GM12878 (cell line): ENCODE data around the gene ARID1A. TPM values are rescaled to one million over a fixed set of nuclear protein-coding genes. Genes with fewer than 3 reads are reported as not detected.
A peak's percentile ranks its signal among the peaks of the same experiment; 100 is the strongest.

Experiments used
- ATAC-seq: fragments of 200-7000 bp; cut with Tn5 transposase; 3 replicates; pipeline ENCODE4 v1.9.1; 2020; ENCODE audit warnings: mild to moderate bottlenecking, moderate library complexity
- BruUV-seq: library from RNA; stranded (reverse); fragments of 400-500 nt; replicated peaks from 2 replicates; lab custom pipeline; 2021; lab: Mats Ljungman, UMichigan
- CTCF ChIA-PET: fragments of 300-600 bp; sonication (Branson Sonifier 250); formaldehyde crosslinking; extraction: SDS; loops from one replicate; lab custom pipeline; 2021; ENCODE audit warnings: inconsistent platforms; lab: Yijun Ruan, JAX
- POLR2A ChIA-PET: fragments of 350-600 bp; formaldehyde crosslinking; extraction: SDS; loops from one replicate; lab custom pipeline; 2021; ENCODE audit warnings: inconsistent platforms; lab: Charles Lee
- RAD21 ChIA-PET: fragments of 300-600 bp; sonication (Branson Sonifier 250); formaldehyde crosslinking; loops from one replicate; lab custom pipeline; 2023; ENCODE audit warnings: antibody characterized with exemption; ENCODE audit not compliant: unreplicated experiment; lab: Charles Lee
- SMC1A ChIA-PET: fragments of 300-600 bp; sonication (Branson Sonifier 250); formaldehyde crosslinking; loops from one replicate; lab custom pipeline; 2023; ENCODE audit not compliant: unreplicated experiment, uncharacterized antibody; lab: Charles Lee
- DNase-seq: peaks from one replicate; pipeline ENCODE4 v3.0.0-alpha.2; 2011; ENCODE audit warnings: low read depth, low spot score
- FAIRE-seq: peaks from 3 replicates; lab custom pipeline; 2011; peaks lifted over from hg19 to GRCh38; lab: Jason Lieb, UNC
- H2AFZ ChIP-seq: 2 replicates; pipeline ENCODE4 v1.6.0; 2011; ENCODE audit warnings: low read depth, low read length, control low read depth; ENCODE audit not compliant: control insufficient read depth
- H3K27ac ChIP-seq: 2 replicates; pipeline ENCODE4 v1.5.1; 2011; ENCODE audit warnings: control low read depth; ENCODE audit not compliant: control insufficient read depth, insufficient read depth
- H3K27me3 ChIP-seq, 2 experiments: replicated peaks in 1 of 2; 2 replicates each; pipeline versions ENCODE4 v1.6.0 to v1.6.1; 2011; ENCODE audit warnings: low read length in 1 of 2; ENCODE audit not compliant: control insufficient read depth in 2 of 2, insufficient read depth in 2 of 2
- H3K36me3 ChIP-seq, 2 experiments: 2 replicates each; pipeline ENCODE4 v1.5.1; 2011; ENCODE audit warnings: low read length in 1 of 2; ENCODE audit not compliant: control insufficient read depth in 2 of 2, insufficient read depth in 2 of 2
- H3K4me1 ChIP-seq: 2 replicates; pipeline ENCODE4 v1.6.1; 2011; ENCODE audit warnings: mild to moderate bottlenecking, low read length, moderate library complexity, mixed read lengths; ENCODE audit not compliant: control insufficient read depth, insufficient read depth
- H3K4me2 ChIP-seq: 2 replicates; pipeline ENCODE4 v1.6.0; 2011; ENCODE audit warnings: control low read depth; ENCODE audit not compliant: control insufficient read depth, insufficient read depth
- H3K4me3 ChIP-seq: fragments of 200-600 bp; sonication (generic); 2 replicates; pipeline ENCODE4 v1.5.1; 2016
- H3K79me2 ChIP-seq: 2 replicates; pipeline ENCODE4 v1.6.0; 2011; ENCODE audit warnings: low read length; ENCODE audit not compliant: control insufficient read depth, insufficient read depth
- H3K9ac ChIP-seq: 2 replicates; pipeline ENCODE4 v1.8.0; 2011; ENCODE audit warnings: low read length, control low read depth, mixed read lengths; ENCODE audit not compliant: control insufficient read depth, insufficient read depth
- H3K9me3 ChIP-seq: replicated peaks from 3 replicates; pipeline ENCODE4 v1.5.1; 2011; ENCODE audit warnings: mild to moderate bottlenecking, low read length; ENCODE audit not compliant: control insufficient read depth, insufficient read depth
- H4K20me1 ChIP-seq: 2 replicates; pipeline ENCODE4 v1.6.0; 2011; ENCODE audit not compliant: control insufficient read depth, insufficient read depth
- CREB1 ChIP-seq: IDR thresholded peaks from 2 replicates; pipeline ENCODE4 v1.6.1; 2012; ENCODE audit warnings: low read depth, mild to moderate bottlenecking, inconsistent platforms
- CREM ChIP-seq: IDR thresholded peaks from 2 replicates; pipeline ENCODE4 v1.6.1; 2014; ENCODE audit warnings: antibody characterized with exemption, low read depth
- FOXM1 ChIP-seq: IDR thresholded peaks from 2 replicates; pipeline ENCODE4 v1.6.1; 2012; ENCODE audit warnings: low read depth, mild to moderate bottlenecking, inconsistent platforms, low read length, moderate library complexity
- HCFC1 ChIP-seq: fragments of 150-350 bp; IDR thresholded peaks from 2 replicates; pipeline ENCODE4 v1.6.1; 2014; ENCODE audit warnings: low read length
- MYC ChIP-seq: IDR thresholded peaks from 2 replicates; pipeline ENCODE4 v1.6.1; 2011; ENCODE audit warnings: mild to moderate bottlenecking, low read length, moderate library complexity, inconsistent platforms; ENCODE audit not compliant: insufficient read depth, insufficient replicate concordance, insufficient read length, severe bottlenecking
- NFYA ChIP-seq: IDR thresholded peaks from 2 replicates; pipeline ENCODE4 v1.6.1; 2011; ENCODE audit warnings: low read depth, mild to moderate bottlenecking, low read length, improper control_type of control experiment, borderline replicate concordance
- POLR2A ChIP-seq: IDR thresholded peaks from 2 replicates; pipeline ENCODE4 v1.6.1; 2011; ENCODE audit warnings: low read depth, mild to moderate bottlenecking, low read length
- SMAD5 ChIP-seq: IDR thresholded peaks from 2 replicates; pipeline ENCODE4 v1.6.1; 2016; ENCODE audit warnings: antibody characterized with exemption, low read depth
- ZNF24 ChIP-seq: fragments of 450-650 bp; IDR thresholded peaks from 2 replicates; pipeline ENCODE4 v1.6.1; 2017; ENCODE audit warnings: antibody characterized with exemption, mild to moderate bottlenecking
- WGBS: methylation state at CpG from one replicate; pipeline ENCODE4 v1.1.6; 2016; ENCODE audit warnings: low lambda C conversion rate; ENCODE audit not compliant: insufficient replicate concordance, insufficient coverage; ENCODE audit errors: missing lambda C conversion rate; 5-methylcytosine and 5-hydroxymethylcytosine counted together
- in situ Hi-C: fragments of 300-500 bp; cut with MboI; formaldehyde crosslinking; loops from 9 replicates; pipeline ENCODE4 v1.14.3; 2018; ENCODE audit warnings: mixed read lengths
- intact Hi-C: fragments of 100-400 bp; cut with micrococcal nuclease; formaldehyde crosslinking; loops from one replicate; pipeline ENCODE4 v1.14.2; 2022; ENCODE audit not compliant: unreplicated experiment
- polyA plus RNA-seq, 11 experiments: library from polyadenylated mRNA; depleted of rRNA in 4 of 11; unstranded in 6 of 11; stranded (reverse) in 5 of 11; fragments of >200 nt; fragmentation: Nextera tagmentation in 4 of 11; fragmentation: Illumina TruSeq in 1 of 11; extraction: Ambion mirVana in 4 of 11; extraction: Trizol in 1 of 11; gene quantifications; 1 replicate in 1 of 11; 2 replicates in 10 of 11; pipeline versions ENCODE4 v1.2.1 to v1.2.3, GENCODE V29; 2011 to 2016; ENCODE audit warnings: inconsistent platforms in 2 of 11, missing spikeins in 2 of 11, low read depth in 1 of 11
- total RNA-seq, 4 experiments: library from RNA; depleted of rRNA in 3 of 4; stranded (reverse); fragments of >200 nt in 3 of 4; fragmentation: Illumina TruSeq in 1 of 4; extraction: Trizol in 1 of 4; gene quantifications; 2 replicates each; pipeline versions ENCODE4 v1.2.1 to v1.2.3, GENCODE V29; 2013 to 2021
- TF ChIP-seq, protein P1 (sequence below): IDR thresholded peaks from 2 replicates; pipeline ENCODE4 v1.6.1; 2012; ENCODE audit warnings: low read length, inconsistent platforms
- TF ChIP-seq, protein P2 (sequence below): IDR thresholded peaks from 2 replicates; pipeline ENCODE4 v1.6.1; 2012; ENCODE audit warnings: low read depth, low read length, improper control_type of control experiment

The ARID1A gene
- total and polyA plus RNA-seq, 10 of the 15 experiments (the other 5 are each of a cell fraction or from before 2014, with no cell fraction given) = 10.0 to 98.0 (median 23.5) TPM

DNA sequence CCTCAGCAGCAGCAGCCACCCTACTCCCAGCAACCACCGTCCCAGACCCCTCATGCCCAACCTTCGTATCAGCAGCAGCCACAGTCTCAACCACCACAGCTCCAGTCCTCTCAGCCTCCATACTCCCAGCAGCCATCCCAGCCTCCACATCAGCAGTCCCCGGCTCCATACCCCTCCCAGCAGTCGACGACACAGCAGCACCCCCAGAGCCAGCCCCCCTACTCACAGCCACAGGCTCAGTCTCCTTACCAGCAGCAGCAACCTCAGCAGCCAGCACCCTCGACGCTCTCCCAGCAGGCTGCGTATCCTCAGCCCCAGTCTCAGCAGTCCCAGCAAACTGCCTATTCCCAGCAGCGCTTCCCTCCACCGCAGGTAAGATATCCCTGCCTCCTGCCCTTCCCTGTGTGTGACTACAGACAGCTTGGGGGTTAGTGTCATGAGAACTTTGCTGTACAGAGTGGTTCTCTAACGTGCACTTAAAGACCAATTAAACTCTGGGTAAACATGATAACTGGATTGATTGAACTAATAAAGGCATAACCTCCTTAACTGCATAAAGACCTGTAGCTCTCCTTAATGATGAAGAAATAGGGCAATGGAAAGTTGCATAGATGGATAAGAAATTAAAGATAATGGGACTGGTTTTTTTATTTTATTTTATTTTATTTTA lies 35.6 kb downstream of the ARID1A start:
- WGBS = 88% methylated on average over 11 of the region's 11 CpGs
- in situ Hi-C loops = no loop called here
- intact Hi-C loops = no loop called here
- ATAC-seq (no peak), DNase-seq (no peak), FAIRE-seq (no peak)
- ChIA-PET SMC1A (interaction anchor here (1.0 to 5.9 kb wide), 5 partner anchors 8 to 58 kb away, joined by 4 to 28 read pairs (median 8); partner anchors contain the start of gene PIGV), RAD21 (no interaction called here), CTCF (interaction anchor here (1.8 kb wide), 1 partner anchor 11 kb away, joined by 4 read pairs; no protein-coding TSS in a partner anchor), POLR2A (no interaction called here)
- no peaks in the 10 kb centered on the region for H3K9me3 ChIP-seq
- peak; percentile 47; the same call in 1 of the 2 replicates for TF ChIP-seq POLR2A
- TF ChIP-seq NFYA = no peak
- no peak for TF ChIP-seq FOXM1
- H3K27ac ChIP-seq = no peak overlapping the region
- no peak overlapping the region for H2AFZ ChIP-seq
- no peak overlapping the region for H3K4me2 ChIP-seq
- peaks cover 28 to 34% of the 10 kb centered on the region in 2 experiments for H3K36me3 ChIP-seq
- peaks cover 2% of the 10 kb centered on the region; the same call in 1 of the 2 replicates for H4K20me1 ChIP-seq
- no TSS peak for BruUV-seq
- H3K9ac ChIP-seq = no peak overlapping the region
- H3K79me2 ChIP-seq = peaks cover 44% of the 10 kb centered on the region
- no peak overlapping the region for H3K4me3 ChIP-seq
- peaks cover 16% of the 10 kb centered on the region for H3K4me1 ChIP-seq
- H3K27me3 ChIP-seq = no peaks in the 10 kb centered on the region

DNA sequence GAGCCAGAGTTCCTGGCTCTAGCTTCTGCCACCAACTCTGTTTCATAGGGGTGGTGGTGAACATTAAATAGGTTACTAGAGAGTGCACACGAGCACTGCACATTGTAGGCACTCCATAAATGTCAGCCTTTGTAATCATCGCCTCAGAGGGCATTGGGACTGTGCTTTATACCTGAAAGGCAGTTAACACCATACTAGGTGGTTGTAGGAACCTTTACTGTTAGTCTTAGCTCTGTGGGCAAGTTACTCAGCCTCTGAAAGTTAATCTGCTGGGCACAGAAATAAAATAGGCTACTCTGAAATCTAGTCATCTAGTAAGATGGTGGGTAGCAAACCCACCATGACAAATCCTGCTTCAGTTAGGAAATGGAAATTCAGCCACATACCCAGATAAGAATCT lies 37.6 kb downstream of the ARID1A start:
- Histone ChIP-seq H3K27ac (no peak overlapping the region), H3K9ac (no peak overlapping the region), H2AFZ (no peak overlapping the region), H3K4me2 (no peak overlapping the region), H3K27me3 (no peaks in the 10 kb centered on the region), H3K9me3 (no peaks in the 10 kb centered on the region), H3K79me2 (peaks cover 33% of the 10 kb centered on the region), H4K20me1 (peaks cover 2% of the 10 kb centered on the region; the same call in 1 of the 2 replicates), H3K36me3 (peaks cover 34 to 49% of the 10 kb centered on the region in 2 experiments), H3K4me3 (no peak overlapping the region), H3K4me1 (peaks cover 15% of the 10 kb centered on the region)
- FAIRE-seq = no peak
- WGBS = 78% methylated on average over 2 of the region's 2 CpGs
- ChIA-PET SMC1A (interaction anchor here (1.0 to 3.6 kb wide), 4 partner anchors 10 to 35 kb away, joined by 4 to 12 read pairs (median 8); no protein-coding TSS in a partner anchor), RAD21 (interaction anchor here (1.0 kb wide), 1 partner anchor 55 kb away, joined by 3 read pairs; no protein-coding TSS in a partner anchor), CTCF (interaction anchor here (1.2 kb wide), 1 partner anchor 56 kb away, joined by 3 read pairs; no protein-coding TSS in a partner anchor), POLR2A (no interaction called here)
- intact Hi-C loops = no loop called here
- no peak for ATAC-seq
- TF ChIP-seq CREM (no peak), ZNF24 (no peak), HCFC1 (no peak), SMAD5 (no peak), MYC (no peak), CREB1 (no peak)
- TF ChIP-seq, protein P1, sequence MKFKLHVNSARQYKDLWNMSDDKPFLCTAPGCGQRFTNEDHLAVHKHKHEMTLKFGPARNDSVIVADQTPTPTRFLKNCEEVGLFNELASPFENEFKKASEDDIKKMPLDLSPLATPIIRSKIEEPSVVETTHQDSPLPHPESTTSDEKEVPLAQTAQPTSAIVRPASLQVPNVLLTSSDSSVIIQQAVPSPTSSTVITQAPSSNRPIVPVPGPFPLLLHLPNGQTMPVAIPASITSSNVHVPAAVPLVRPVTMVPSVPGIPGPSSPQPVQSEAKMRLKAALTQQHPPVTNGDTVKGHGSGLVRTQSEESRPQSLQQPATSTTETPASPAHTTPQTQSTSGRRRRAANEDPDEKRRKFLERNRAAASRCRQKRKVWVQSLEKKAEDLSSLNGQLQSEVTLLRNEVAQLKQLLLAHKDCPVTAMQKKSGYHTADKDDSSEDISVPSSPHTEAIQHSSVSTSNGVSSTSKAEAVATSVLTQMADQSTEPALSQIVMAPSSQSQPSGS = no peak
- TF ChIP-seq, protein P2, sequence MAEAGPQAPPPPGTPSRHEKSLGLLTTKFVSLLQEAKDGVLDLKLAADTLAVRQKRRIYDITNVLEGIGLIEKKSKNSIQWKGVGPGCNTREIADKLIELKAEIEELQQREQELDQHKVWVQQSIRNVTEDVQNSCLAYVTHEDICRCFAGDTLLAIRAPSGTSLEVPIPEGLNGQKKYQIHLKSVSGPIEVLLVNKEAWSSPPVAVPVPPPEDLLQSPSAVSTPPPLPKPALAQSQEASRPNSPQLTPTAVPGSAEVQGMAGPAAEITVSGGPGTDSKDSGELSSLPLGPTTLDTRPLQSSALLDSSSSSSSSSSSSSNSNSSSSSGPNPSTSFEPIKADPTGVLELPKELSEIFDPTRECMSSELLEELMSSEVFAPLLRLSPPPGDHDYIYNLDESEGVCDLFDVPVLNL = no peak
- DNase-seq = no peak
- in situ Hi-C loops = no loop called here
- no TSS peak for BruUV-seq
